HG03139 (cell line): ENCODE data around the gene AADAC.
A peak's percentile ranks its signal among the peaks of the same experiment; 100 is the strongest.
"Not testable (repeated sequence)": the region's sequence is repeated elsewhere in the genome, so short reads cannot be mapped to it uniquely, and the experiment has no call there.

Experiments
- ATAC-seq: cut with Tn5 transposase; IDR thresholded peaks from one replicate; pipeline ENCODE4 v1.9.1; 2021; ENCODE audit not compliant: unreplicated experiment

AADAC gene

GRCh38 chr3:151852074-151852811 lies 38.3 kb downstream of the AADAC start:
- ATAC-seq, result no peak

- ATAC-seq, result no peak
Measured at GRCh38 chr3:151856118-151856517, 42.2 kb downstream of the AADAC start.

- ATAC-seq, result no peak
Measured at GRCh38 chr3:151856641-151857040, 42.7 kb downstream of the AADAC start.

GRCh38 chr3:151859233-151859673 lies 45.3 kb downstream of the AADAC start:
- ATAC-seq, result no peak

GRCh38 chr3:151859905-151860304 lies 46.0 kb downstream of the AADAC start:
- no peak for ATAC-seq

GRCh38 chr3:151863611-151864010 lies 49.7 kb downstream of the AADAC start:
- no peak for ATAC-seq

GRCh38 chr3:151864423-151865101 lies 50.6 kb downstream of the AADAC start:
- no peak for ATAC-seq

- ATAC-seq, result no peak
Measured at GRCh38 chr3:151866711-151867410, 52.9 kb downstream of the AADAC start.

GRCh38 chr3:151867666-151868065 lies 53.8 kb downstream of the AADAC start:
- ATAC-seq, result no peak

- ATAC-seq, result no peak
Measured at GRCh38 chr3:151869181-151869580, 55.3 kb downstream of the AADAC start.

GRCh38 chr3:151871639-151872468 lies 57.9 kb downstream of the AADAC start:
- ATAC-seq, result peak; percentile 82

GRCh38 chr3:151873398-151873797 lies 59.5 kb downstream of the AADAC start, which contains the start of gene SUCNR1:
SUCNR1 (plus strand) TSS chr3:151873643; CDS start chr3:151879893, 6,250 bp downstream.
- ATAC-seq, result no peak

GRCh38 chr3:151874079-151874478 lies 60.2 kb downstream of the AADAC start:
- not testable (repeated sequence) for ATAC-seq

- peak; percentile 69 for ATAC-seq
Measured at GRCh38 chr3:151875759-151876158, 61.8 kb downstream of the AADAC start.

- no peak for ATAC-seq
Measured at GRCh38 chr3:151877269-151877668, 63.4 kb downstream of the AADAC start.
